Embryonic facial prominence (tissue), 1 donor: ENCODE data around the gene RETREG1.
"Not testable (repeated sequence)": the region's sequence is repeated elsewhere in the genome, so short reads cannot be mapped to it uniquely, and the experiment has no call there.

Source experiments
- DNase-seq: peaks from one replicate; pipeline ENCODE4 v3.0.0-alpha.2; 2016; ENCODE audit errors: extremely low spot score

Gene RETREG1

DNA sequence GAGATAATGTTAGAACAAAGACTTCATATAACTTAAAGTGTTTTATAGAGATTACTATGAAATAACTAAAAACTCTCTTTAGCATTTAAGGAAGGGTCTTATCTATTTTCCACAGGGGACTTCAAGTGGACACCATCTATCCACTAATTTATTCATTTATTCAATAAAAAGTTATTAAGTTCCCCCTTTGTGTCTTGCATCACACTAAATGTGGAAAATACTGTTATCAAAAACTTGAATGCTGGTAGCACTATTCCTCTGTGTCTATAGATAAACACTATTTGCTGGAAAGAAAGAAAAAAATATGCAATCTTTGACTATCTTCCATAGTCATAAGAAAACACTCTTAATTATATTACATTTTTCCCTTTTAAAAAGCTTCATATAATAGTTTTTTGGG is 131.1 kb downstream of the RETREG1 start:
- DNase-seq, result no peak

DNA sequence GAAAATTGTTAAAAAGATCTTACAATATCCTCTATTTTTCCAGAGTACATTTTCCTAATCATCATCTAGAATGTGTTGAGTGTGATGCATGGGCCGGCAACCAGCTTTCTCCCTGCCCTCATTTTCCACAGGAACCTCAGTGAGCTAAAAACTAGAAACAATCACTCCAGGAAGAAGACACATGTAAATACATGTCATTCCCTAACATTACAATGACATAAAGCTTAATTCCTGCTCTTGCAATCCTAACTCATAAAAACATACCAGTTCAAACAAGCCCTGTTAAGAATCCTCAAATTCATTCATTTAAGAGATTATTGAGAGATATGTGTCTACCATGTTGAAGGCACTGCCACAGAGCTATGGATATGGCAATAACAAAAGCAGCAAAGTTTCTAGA is 132.7 kb downstream of the RETREG1 start:
- no peak for DNase-seq

DNA sequence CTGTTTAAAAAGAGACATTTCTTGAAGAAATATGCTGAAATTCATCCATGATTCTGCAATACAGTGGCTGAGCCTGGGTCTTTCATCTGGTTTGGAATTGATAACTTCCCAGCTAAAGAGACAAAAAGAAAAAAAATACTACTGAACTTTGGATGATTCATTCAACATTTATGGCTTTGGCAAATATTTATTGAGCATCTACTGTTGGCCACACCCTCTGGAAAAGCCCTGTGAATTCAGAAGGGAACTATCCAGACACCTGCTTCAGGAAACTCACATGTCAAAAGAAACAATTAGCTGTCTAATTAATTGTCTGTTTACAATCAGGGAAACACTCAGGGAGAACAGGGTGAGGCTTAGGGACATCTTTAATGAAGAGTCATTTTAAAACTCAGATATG is 133.4 kb downstream of the RETREG1 start:
- DNase-seq, result no peak

DNA sequence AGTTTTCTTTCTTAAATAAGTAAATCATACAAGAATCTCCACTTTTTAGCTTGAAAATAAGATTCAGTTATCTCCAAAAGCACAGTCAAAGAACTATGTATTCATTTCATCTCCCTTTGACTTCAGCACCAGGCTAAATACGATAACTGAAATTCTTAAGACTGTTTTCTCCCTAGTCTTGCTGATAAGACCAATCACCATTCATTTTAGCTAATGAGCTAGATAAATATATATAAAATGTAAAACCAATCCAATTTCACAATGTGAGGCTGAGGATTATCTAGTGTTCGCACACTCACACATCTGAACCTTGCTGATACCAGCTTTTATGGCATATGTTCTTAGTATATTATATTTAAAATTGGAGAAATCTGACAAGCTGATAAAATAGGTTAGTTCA is 133.9 kb downstream of the RETREG1 start:
- no peak for DNase-seq

DNA sequence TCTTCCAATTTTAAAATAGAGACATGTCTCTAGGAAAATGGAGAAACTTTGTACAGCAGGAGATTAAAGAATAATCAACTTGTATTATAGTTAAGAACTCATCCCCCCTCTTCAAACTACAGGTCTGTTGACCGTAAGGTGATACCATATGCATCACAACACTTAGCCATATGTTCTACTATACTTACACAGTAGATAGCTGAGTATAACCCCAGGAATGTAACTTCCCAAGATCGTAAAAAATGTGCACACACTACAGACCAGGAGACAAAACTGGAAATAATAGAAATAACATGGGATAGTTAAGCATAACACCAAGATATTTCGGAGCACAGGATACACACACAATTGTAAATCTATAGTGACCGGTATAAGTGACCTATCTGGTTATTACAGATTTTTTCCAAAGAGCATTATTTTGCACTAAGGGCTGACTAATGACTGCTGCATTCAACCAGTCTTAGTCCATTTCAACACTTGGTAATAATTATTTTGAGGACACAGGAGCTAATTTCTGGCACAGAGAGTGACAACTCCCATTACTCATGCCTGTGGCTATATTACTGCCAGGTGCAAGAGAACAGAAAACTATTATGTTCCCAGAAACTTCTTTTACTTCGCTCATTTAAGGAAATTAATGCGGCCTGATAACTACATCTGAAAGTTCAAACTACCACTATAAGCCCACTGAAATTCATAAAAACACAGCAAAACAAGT is 135.8 kb downstream of the RETREG1 start:
- DNase-seq, result no peak

DNA sequence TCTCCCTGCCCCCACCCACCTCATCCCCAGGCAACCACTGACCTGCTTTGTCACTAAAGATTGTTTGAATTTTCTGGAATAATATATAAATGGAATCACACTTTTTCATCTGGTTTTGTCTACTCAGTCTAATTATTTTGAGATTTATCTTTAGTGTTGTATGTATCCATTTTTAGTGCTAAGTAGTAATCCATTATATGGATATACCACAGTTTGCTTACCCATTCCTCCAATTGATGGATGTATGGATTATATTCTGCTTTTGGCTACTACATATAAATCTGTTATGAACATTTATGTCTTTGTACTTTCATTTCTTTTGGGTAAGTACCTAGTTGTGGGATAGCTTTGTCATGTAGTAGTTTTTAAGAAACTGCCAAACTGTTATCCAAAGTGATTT is 136.7 kb downstream of the RETREG1 start:
- DNase-seq, result no peak

DNA sequence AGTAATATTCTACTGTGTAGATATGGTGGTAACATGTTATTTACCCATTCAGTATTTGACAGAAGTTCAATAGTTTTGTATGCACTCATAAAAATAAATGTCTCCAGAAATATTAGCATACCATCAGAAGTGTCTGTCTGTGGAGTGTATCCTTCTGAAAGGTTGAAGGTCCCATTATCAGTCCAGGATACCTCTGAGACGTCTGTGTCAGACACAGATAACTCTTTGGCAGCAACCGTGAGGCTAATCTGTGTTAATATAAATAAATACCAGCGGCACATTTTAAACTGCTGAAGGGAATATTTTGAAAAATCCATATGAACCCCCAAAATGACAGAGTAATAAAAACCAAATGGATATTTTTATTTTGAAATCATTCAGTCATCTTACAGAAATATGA is 139.3 kb downstream of the RETREG1 start:
- DNase-seq, result no peak

DNA sequence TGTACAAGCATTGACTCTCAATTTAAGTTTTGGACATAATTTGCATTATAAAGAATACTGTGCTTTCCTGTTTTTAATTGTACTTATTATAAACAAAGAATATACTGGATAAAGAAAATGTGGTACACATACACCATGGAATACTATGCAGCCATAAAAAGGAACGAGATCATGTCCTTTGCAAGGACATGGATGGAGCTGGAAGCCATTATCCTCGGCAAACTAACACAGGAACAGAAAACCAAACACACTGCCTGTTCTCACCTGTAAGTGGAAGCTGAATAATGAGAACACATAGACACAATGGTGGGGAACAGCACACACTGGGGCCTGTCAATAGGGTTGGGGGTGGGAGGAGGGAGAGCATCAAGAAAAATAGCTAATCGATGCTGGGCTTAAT is 140.4 kb downstream of the RETREG1 start:
- DNase-seq, result not testable (repeated sequence)

DNA sequence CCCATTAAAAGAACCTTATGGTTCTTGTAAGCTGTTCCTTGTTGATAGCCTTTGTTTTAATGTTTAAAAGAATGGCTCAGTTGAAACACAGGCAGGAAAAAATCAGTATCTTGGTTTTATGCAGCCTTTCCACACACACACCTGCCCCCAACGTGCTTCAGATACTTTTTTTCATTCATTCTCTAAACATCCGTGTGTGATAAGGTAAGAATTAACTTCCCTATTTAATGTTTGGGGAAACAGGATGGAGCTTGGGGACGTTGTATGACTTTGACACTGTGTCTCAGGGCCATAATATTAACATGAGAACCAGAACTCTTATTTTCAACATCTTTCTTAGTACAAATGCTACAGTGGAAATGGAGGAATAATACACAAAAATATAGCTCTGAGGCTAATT is 145.4 kb downstream of the RETREG1 start:
- DNase-seq, result no peak

DNA sequence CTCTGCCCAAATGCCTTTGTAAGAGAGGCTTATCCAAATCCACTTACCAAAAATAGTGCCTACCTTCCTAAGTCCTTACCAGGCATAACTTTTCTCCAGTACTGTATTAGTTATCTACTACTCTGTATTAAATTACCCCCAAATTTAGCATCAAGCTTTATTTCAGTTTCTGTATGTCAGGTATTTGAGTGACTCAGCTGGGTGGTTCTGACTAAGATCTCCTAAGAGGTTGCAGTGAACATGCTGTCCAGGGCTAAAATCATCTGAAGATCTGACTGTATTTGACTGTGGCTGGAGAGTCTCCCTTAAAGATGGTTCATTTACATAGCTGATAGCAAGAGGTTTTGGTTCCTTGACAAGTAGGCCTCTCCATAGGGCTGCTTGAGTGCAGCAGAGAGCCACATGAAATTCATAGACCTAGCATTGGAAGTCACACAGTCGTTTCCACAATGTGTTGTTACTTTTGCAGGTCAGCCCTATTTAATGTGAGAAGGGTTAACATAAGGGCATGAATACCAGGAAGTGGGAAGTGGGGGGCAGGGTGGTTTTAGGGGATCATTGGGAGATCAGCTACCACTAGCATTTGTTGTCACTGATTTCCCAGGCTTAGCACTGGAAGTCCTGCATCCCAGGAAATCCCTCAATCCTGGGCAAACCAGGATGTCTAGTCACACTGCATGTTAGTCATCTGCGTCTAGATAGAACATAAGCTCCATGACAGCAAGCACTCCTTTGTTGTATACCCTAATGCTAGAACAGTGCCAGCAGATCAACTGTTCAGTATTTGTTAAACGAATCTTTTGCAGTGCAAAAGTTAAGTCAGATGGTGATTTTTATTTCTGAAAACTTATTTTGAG is 149.2 kb downstream of the RETREG1 start:
- DNase-seq, result no peak

DNA sequence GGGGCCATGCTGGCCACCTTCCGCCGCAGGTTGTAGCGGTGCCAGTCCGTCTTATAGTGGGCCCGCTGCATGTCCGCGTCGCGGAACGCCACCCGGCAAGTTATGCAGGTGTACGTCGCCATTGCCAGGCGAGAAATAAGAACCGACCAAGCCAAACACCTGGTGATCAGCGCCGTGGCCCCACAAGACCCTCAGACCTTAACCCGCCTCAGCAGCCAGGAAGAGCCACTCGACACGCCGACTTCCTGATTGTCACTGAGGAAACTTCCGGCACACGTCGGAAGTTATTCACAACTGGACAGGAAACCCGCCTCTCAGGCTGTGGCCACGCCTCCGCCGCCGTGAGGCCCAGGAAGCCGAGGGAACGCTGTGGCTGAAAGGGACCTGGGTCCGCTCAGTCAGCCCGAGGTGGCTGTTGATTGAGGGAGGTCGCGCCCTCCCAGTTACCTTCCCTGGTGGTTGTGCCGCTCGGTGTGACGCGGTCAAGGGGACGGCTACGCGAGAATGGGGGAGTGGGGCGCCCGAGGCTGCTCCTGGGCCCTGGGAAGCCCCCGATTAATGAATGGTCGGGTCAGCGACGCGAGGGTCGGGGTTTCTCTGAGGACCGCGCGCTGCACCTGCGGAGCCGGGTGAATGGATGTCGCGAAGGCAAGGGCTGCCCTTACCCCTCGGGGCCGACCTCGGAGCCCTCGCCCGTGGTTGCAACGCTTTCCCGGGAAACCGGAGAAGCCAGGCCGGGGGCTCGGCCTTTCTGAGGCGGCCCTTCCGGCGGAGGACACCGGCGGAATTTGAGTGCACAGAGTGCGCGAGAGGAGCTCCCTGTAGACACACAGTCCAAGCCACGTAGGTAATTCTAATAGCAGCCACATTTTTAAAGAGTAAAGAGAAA is 151.0 kb downstream of the RETREG1 start, which contains the start of gene ZNF622:
TSS of gene ZNF622 (minus strand) at position 257 of the 889 bp plus-strand sequence. CDS start at position 122, 135 bp downstream.
- DNase-seq, result peak; percentile 80

DNA sequence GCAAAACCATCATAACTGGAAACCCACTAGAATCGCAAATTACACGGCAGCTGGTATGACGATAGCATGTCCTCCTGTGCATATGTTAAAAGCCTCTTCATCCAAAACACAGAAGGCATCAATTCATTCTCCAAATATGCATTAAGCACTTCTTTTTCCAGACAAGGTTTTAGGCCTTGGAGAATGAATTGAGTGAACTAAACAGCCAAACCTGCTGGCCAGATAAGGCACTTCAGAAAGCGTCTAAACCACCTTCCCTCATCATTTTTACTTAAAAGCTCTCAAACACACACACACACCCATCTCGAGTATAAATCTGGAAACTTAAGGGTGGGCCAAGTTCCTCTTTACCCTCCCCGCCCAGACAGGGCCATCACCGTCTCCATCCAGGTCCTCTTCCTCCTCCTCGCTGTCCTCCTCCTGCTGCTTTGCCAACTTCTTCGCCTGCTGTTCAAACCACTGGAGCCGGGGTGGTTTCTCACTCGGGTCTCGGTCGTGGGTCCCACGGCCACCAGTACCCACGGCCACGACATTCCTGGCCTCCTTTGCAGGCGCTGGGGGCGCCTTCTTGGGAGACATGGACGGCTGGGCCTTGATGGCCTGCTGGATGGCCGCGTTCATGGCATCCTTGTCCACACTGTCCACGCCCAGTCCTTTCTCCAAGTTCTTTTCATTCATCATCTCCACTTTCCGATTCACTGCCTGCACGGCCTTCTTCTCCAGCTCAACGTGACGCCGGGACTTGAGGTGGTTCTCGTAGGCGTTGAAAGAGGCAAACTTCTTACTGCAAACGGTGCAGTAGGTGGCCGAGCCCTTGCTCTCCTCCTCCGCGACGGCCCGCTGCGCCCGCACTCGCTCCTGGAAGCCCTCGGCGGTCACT is 151.9 kb downstream of the RETREG1 start:
- no peak for DNase-seq

DNA sequence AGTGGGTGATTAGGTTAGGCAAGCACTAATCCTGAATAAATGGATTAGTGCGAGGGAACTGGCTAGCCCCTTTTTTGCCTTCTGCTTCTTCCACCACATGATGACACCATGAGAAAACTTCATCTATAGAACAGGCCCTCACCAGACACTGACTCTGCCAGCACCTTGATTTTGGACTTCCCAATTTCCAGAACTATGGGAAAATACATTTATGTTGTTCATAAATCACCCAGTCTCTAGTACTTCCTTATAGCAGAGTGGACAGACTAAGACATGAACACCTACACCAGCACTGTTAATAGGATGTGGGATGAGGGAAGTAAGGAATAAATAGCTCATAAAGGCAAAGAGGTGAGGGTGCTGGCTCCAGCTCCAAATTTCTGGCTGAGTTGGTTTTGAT is 152.6 kb downstream of the RETREG1 start:
- DNase-seq, result no peak

DNA sequence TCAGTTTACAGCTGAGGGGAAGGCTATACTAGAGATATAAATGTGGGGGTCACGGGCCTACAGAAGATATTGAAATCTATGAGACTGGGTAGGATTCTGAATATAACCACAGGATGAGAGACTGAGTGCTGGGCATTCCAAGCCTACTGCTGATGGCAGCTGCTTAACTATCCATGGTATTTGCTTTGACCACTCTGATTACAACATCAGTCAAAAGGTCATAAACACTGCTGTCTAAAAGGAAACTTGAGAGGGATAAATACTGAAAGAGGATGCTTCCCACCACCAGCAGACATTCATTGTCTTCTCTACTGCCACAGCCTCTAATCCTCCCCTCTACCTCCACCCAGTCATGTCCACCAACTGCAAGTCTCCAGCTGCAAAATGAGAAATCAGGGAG is 155.0 kb downstream of the RETREG1 start:
- DNase-seq, result no peak

DNA sequence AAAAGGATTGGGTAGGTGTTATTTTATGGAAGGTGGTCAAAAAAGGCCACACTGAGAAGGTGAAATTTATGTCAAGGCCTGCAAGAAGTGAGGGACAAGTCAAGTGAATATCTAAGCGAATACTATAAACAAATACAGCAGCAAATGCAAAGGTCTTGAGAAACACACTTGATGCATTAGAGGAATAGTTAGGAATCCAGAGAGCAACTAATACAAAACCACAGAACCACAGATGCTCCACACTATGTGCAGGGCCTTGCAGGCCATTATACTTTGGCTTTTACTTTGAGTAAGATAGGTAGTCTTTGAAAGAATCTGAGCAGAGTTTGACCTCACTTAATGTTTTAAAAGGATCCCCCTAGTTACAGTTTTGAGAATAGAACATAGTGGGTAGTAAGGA is 155.8 kb downstream of the RETREG1 start:
- no peak for DNase-seq

DNA sequence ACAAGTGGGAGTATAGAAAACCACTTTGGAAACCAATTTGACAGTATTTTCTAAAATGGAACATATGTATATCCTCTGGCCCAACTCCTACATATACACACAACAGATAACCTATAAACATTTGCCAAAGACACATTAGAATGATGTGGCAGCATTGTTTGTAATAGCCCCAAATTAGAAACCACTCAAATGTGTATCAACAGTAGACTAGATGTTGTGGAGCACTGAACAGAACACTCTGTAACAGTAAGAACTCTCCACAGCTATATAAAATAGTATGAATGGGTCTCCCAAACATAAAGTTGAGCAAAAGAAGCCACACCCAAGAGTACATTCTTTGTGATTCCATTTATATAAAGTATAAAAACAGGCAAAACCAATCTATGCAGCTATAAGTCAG is 157.3 kb downstream of the RETREG1 start:
- no peak for DNase-seq

DNA sequence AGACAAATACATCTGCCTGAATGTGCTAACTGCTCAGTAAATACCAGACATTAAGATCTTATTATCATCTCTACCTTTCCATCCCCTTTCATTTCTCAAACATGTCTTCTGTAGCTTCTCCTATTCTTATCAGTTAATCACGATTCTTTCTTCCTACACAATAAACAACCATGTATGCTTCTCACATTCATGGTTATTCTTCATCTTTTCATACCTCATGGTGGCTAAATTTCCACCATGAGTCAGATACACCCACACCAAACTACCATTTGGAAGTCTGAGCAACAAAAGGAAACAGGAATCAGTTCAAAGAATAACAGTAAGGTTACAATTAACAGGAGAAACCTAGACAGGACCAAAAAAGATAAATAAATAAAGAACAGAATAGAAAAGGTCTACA is 158.9 kb downstream of the RETREG1 start:
- no peak for DNase-seq

DNA sequence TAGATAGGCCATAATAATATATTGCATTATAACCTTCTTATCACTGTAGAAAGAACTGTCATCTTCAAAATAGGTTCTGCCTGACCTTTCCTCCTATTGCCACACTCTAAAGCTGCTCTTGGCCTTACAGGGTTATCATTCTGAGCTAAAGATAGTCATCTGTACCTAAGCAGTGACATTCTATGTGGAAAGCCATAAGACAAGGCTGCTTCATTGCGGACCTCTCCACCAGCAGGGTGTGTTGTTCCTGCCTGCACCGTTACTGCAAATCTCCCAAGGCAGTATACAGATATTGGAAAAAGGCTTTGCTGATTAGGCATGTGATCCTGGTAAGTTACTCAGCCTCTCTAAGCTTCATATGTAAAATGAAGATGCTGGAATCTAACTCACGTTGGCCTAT is 159.3 kb downstream of the RETREG1 start:
- DNase-seq, result no peak

DNA sequence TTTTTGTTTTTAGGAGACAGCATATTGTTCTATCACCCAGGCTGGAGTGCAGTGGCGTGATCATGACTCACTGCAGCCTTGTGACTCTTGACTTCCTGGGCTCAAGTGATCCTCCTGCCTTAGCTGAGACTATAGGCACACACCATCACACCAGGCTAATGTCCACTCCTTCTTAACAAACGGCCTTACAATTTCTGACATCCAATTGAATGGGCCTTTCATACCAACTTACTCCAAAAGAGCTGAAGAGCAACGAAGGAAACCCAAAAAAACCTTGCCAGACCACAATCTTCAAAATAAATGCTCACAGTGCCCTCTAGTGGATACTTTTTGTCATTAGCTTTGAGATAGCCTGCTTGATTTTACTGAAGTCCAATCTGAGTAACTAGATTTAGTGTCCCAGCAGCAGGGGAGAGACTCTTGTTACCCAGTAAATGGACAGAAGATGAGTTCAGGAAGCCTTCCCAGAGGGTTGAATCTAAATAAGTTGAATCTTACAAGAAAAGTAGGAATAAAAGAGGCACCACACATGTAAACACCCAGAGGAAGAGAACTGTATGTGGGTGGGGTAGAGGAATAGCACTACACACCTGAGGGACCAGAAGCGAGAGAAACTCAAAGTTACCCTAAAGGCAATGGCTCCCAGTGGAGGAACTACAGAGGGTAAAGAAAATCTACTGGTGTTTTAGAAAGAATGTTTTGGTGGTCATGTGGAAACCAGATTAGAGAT is 160.5 kb downstream of the RETREG1 start:
- DNase-seq, result peak; percentile 20

DNA sequence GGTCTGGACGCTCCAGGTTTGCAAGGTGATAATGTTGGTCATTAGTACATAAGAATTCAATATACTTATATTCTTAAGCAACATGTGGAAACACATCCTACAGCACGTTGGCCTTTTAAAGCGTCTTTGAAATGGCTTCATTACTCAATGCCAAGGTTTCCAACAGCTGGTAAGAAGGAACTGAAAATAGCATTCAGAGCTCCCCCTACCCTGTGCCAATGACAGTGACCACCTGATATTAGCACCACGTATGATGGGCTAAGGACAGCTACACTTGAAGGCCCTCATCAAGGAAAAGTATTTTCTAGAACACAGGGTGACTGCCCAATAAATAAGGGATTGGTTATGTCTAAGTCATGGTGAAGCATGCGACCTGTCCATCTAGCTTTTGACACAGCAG is 161.1 kb downstream of the RETREG1 start:
- no peak for DNase-seq
